GM04504 (cell line): ENCODE measurements around the gene CTSW.

Experiments
- DNase-seq: peaks from one replicate; pipeline ENCODE4 v3.0.0-alpha.2; 2012; ENCODE audit warnings: low read depth

The CTSW gene

GRCh38 chr11:65856689-65857499 is 22.7 kb upstream of the CTSW start:
- DNase-seq, result peak; percentile 33

- DNase-seq, result no peak
These were observed 22.2 kb upstream of the CTSW start for GRCh38 chr11:65857500-65857852.

GRCh38 chr11:65857853-65858680 is 21.6 kb upstream of the CTSW start, which contains the start of gene CFL1:
TSS of gene CFL1 (minus strand) at chr11:65858180. CDS start at chr11:65858099, 81 bp downstream.
- peak; percentile 95 for DNase-seq

GRCh38 chr11:65858681-65859087 is 21.0 kb upstream of the CTSW start:
- no peak for DNase-seq

GRCh38 chr11:65859095-65859811 is 20.4 kb upstream of the CTSW start:
- peak; percentile 91 for DNase-seq

- no peak for DNase-seq
These were observed 19.8 kb upstream of the CTSW start for GRCh38 chr11:65859812-65860277.

- peak; percentile 89 for DNase-seq
These were observed 19.1 kb upstream of the CTSW start, which contains the start of gene MUS81 for GRCh38 chr11:65860278-65861164. TSS of gene MUS81 (plus strand) at chr11:65860433. CDS start at chr11:65860754, 321 bp downstream.

- DNase-seq, result no peak
These were observed 18.5 kb upstream of the CTSW start for GRCh38 chr11:65861165-65861505.

- DNase-seq, result no peak
These were observed 18.0 kb upstream of the CTSW start for GRCh38 chr11:65861533-65862183.

GRCh38 chr11:65862191-65862735 is 17.4 kb upstream of the CTSW start:
- no peak for DNase-seq

GRCh38 chr11:65862941-65863888 is 16.4 kb upstream of the CTSW start:
- DNase-seq, result no peak

GRCh38 chr11:65863889-65864705 is 15.5 kb upstream of the CTSW start:
- no peak for DNase-seq

- no peak for DNase-seq
These were observed 14.7 kb upstream of the CTSW start for GRCh38 chr11:65864706-65865471.

- no peak for DNase-seq
These were observed 14.0 kb upstream of the CTSW start for GRCh38 chr11:65865550-65866172.

GRCh38 chr11:65866509-65867283 is 12.9 kb upstream of the CTSW start:
- DNase-seq, result no peak

GRCh38 chr11:65867284-65868071 is 12.2 kb upstream of the CTSW start:
- DNase-seq, result no peak
